ENCODE measurements around the gene RNF149. TPM values are rescaled to one million over a fixed set of nuclear protein-coding genes. Genes with fewer than 3 reads are reported as not detected.

Gene RNF149
- polyA plus RNA-seq, 12 donors: 24.8 to 54.3 (median 38.6) TPM; not detected in 1

DNA sequence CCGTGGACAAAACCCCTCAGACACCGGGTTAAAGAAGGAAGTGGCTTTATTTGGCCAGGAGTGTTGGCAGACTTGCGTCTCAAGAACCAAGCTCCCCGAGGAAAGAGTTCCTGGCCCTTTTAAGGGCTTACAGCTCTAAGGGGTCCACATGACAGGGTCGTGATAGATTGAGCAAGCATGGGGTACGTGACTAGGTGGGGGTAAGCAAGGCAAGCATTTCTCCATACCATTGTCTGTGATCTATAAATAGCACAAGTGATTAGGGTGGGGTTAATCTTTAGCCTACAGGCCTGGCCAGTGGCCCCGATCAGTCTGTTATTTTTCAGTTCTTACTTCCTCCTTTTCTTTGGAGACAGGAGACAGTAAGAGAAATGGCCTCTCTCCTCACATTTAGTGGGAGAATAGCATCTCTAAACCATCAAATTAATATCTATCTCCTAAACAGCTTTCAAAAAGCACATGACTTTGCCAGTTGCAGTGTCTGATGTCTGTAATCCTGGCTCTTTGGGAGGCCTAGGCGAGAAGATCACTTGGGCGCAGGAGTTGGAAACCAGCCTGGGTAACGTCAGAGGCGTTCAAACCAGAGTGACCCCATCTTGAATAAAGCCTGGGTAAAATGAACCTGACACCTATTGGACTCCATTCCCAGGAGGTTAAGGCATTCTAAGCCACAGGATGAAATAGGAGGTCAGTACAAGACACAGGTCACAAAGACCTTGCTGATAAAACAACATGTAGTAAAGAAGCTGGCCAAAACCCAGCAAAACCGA lies 74.1 kb downstream of the RNF149 start:
- DNase-seq: no peak

GRCh38 chr2:101232770-101233169 lies 75.7 kb downstream of the RNF149 start:
- DNase-seq: no peak

DNA sequence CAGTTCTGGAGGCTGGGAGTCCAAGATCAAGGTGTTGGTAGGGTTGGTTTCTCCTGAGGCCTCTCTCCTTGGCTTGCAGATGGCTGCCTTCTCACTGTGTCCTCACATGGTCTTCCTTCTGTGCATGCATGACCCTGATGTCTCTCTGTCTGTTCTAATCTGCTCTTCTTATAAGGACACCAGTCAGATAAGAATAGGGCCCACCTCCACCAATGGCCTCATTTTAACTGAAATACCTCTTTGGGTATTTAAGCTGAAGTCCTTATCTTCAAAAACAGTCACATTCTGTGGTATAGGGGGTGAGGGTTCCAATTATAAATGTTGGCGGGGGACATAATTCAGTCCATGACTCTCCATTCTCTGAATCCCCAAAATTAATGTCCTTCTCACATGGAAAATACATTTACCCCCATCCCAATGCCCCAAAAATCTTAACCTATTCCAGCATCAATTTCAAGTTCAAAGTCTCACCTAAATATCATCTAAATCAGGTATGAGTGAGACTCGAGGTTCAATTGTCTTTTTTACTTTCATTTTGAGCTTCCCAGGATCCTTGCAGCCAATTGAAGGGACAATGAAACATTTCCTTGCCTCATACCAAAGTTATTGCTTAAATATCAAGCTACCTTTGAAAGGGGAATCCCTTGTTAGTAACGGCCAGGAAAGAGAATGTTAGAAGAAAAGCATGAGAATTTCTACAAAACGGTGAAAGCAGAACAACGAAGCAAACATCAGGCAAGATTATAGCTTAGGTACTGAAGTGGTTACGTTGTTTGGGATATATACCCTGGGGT lies 76.4 kb downstream of the RNF149 start:
- no peak for DNase-seq

DNA sequence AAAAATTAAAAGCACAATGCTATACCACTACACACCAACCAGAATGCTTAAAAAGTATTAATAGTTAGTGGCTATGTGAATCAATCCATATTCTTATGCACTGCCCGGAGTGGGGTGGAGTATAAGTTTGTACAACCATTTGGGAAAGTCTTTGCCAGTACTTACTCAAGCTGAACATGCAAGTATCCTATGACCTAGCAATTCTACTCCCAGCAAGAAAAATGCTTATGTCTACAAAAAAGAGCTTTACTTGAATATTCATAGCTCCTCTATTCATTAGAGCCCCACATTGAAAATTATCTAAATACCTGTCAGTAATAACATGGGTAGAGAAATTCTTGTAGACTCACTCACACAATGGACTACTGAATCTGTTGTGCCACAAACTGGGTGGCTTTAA lies 77.3 kb downstream of the RNF149 start:
- DNase-seq: no peak

DNA sequence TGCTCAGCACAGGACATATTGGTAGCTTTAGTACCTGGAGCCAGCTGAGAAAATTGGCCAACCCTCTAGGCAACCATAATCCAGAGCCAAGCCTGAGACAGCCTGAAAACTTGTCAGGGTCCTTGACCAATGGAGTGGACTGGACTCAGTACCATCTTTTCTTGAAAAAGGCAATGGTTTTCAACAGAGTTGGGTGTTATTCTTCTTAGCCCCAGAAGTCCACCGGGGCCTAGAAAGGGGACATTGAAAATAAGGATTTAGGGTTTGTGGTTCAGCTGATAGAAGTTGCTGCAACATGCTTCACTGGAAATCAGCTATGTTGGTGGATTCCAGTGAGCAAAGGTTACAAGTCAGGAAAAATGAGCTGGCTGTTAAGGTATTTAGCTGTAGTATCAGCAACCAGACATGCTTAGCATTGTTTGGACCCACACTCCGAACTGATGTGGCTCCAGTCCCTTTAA lies 77.9 kb downstream of the RNF149 start:
- DNase-seq: no peak

Other genes starting within 250 kb of the RNF149 start
- gene TBC1D8, start 157.3 kb downstream of the RNF149 start, polyA plus RNA-seq (ENCODE audit: insufficient read length in 12 of 12): 10 to 100 TPM in 10 of 12 donors, 1 to 10 TPM in 1, not detected in 1; 9.0 to 30.2 (median 21.5) TPM
- gene CNOT11, start 55.8 kb downstream of the RNF149 start, polyA plus RNA-seq (ENCODE audit: insufficient read length in 12 of 12): 10 to 100 TPM in 11 of 12 donors, not detected in 1; 28.6 to 55.2 (median 42.8) TPM
- gene CREG2, start 78.8 kb upstream of the RNF149 start, polyA plus RNA-seq (ENCODE audit: insufficient read length in 12 of 12): 1 to 10 TPM in 10 of 12 donors, not detected in 2; 2.2 to 5.1 (median 3.8) TPM
- gene RFX8, start 166.4 kb upstream of the RNF149 start, polyA plus RNA-seq (ENCODE audit: insufficient read length in 12 of 12): 1 to 10 TPM in 10 of 12 donors, not detected in 2; 1.5 to 4.2 (median 2.9) TPM

All from muscle of arm (tissue), 12 donors.